ENCODE measurements around the gene SLC39A6.
"Not testable (repeated sequence)": the region's sequence is repeated elsewhere in the genome, so short reads cannot be mapped to it uniquely, and the experiment has no call there.

SLC39A6 gene, protein sequence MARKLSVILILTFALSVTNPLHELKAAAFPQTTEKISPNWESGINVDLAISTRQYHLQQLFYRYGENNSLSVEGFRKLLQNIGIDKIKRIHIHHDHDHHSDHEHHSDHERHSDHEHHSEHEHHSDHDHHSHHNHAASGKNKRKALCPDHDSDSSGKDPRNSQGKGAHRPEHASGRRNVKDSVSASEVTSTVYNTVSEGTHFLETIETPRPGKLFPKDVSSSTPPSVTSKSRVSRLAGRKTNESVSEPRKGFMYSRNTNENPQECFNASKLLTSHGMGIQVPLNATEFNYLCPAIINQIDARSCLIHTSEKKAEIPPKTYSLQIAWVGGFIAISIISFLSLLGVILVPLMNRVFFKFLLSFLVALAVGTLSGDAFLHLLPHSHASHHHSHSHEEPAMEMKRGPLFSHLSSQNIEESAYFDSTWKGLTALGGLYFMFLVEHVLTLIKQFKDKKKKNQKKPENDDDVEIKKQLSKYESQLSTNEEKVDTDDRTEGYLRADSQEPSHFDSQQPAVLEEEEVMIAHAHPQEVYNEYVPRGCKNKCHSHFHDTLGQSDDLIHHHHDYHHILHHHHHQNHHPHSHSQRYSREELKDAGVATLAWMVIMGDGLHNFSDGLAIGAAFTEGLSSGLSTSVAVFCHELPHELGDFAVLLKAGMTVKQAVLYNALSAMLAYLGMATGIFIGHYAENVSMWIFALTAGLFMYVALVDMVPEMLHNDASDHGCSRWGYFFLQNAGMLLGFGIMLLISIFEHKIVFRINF

DNA sequence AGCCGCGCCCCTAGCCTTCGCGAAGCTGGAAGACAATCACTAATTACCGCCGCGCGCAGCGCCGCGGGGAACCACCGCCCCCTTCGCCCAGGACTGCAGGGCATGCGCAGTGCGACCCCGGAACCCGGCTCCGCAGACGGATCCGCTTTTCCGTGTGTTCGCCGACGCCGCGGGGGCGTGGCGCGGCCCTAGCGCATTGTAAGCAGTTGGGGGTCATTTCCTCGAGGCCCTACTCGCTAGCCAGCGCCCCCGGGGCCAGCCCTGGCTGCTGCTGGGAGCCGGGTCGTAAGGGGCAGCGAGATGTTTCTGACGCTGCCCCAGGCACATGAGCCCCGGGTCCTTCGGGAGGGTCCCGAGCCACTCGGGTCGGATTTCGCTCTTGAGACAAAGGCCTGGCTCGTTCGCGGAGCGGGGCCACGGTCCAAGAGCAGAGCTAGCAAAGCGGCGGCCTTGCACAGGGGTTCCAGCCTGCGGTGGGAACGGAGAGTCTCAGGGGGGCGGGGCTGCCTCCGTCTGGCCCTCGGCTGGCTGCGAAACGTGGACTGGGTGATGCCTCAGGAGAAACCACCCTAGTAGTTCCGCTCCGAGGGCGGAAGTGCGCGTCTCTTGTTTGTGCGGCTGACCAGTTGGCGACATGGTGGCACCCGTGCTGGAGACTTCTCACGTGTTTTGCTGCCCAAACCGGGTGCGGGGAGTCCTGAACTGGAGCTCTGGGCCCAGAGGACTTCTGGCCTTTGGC is at the start of gene SLC39A6, which contains the start of gene ELP2:
SLC39A6 (minus strand) TSS at position 41 of the 739 bp plus-strand sequence. CDS start 2,333 bp downstream, outside the sequence.
ELP2 (plus strand) TSS at position 600 of the 739 bp plus-strand sequence; CDS start at position 635, 35 bp downstream.
- DNase-seq (ENCODE audit: low read depth) = peak; percentile 93

DNA sequence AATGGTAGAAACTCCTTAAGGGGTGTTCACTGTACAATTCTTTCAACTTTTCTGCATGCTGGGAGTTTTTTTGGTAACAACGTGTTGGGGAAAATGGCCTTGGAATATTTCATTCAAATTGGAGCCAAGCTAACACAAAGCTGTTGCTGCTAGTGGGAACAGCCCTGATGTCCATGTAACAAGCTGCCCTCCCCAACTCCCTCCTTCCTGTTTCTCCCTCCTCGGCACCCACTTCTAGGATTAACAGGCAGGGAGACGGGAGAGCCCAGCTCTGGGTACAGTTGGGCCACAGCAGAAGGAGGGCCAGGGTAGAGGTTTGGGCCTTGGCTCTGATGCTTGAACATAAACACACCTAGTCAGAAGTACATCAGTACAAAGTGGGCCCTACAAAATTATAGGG is 48.8 kb upstream of the SLC39A6 start:
- no peak for DNase-seq (ENCODE audit: low read depth)

DNA sequence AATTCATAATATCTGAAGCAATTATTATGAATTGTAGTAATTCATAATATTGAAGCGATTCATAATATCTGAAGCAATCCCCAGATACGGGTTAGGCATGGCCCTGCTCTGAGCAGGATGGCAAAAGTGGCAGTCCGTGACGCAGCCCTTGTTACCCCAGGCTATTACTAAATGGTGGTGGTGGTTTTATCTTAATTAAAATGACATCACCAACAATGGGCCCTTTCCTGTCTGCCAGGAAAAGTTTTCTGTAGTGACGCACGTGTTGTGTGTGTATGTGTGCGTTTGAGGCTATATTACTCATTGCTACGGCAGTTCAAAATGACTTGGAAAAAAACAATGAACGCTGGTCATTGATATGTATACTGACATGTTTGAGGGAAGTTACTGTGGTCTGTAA is 47.6 kb upstream of the SLC39A6 start:
- DNase-seq (ENCODE audit: low read depth) = no peak

DNA sequence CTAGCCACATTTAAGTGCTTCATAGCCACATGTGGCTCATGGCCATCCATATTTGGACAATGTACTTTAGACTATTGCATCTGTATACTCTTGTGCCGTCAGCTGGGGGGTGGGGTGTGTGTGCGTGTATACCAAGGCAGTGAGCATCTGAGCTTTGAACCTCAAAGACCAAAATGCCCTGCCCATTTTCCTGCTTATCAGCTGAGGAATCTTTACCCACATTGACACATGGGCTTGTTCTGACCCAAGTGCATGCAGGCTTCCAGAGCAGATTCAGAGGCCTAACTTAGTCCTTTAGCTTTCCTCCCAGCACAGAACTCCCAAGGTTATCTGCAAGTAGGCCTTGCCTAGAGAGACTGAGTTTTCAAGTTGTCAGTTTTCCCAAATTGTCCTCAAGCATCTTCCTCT is 47.0 kb upstream of the SLC39A6 start:
- no peak for DNase-seq (ENCODE audit: low read depth)

DNA sequence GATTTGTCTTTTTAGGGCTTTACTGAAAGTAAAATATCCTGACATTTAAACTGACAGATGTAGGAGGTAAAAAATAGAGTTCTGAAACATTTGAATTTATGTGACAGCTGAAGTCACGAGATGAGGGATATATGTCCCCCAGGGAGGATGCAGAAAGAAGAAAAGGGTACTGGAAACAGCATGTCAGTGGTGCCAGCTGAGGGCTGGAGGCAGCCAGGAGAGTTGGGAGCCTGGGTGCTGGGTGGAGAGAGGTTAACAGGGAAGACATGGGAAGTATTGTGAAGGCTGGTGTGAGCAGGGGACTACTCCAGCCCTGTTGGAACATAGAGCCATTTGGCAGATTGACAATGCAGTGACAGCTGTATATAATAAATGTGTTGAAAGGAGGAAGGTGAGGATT is 46.3 kb upstream of the SLC39A6 start:
- no peak for DNase-seq (ENCODE audit: low read depth)

DNA sequence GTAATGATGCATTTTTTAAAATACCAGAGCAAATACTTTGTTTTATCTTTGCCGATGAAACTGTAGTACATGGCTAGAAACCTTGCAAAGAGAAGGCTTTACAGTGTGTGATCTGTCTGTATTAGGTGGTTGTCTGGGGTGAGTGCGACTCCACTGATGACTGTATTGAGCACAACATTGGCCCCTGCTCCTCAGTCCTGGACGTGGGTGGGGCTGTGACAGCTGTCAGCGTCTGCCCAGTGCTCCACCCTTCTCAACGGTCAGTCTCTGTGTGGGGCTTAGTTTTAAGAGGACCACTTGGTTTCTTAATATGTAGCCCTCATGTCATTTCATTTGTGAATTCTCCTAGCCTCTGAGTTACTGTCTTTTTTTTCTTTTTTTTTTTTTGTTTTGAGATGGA is 40.8 kb upstream of the SLC39A6 start:
- no peak for DNase-seq (ENCODE audit: low read depth)

DNA sequence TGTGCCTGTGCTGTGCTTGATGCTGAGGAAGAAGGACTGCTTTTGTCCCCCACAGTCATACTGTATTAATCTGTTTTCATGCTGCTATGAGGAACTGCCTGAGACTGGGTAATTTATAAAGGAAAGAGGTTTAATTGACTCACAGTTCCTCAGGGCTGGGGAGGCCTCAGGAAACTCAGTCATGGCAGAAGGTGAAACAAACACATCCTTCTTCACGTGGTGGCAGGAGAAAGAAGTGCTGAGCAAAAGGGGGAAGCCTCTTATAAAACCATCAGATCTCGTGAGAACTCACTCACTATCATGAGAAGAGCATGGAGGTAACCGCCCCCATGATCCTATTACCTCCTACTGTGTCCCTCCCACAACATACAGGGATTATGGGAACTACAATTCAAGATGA is 39.2 kb upstream of the SLC39A6 start:
- DNase-seq (ENCODE audit: low read depth) = not testable (repeated sequence)

DNA sequence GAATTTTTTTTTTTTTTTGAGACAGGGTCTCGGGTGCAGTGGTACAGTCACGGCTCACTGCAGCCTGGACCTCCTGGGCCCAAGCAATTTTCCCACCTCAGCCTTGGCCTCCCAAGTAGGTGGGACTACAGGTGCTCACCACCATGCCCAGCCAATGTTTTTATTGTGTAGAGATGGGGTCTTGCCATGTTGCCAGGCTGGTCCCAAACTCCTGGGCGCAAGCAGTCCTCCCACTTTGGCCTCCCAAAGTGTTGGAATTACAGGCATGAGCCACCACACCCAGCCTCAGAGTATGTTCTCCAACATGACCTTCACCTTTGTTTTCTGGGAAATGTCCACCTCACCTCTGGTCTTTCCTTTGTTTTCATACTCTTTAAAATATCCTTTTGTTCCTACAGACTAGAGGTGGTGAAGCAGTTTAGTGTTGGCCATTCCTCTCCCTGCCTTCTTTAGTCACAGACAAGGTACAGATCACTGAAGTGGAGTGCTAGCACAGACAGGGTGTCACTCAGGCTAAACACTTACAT is 38.6 kb upstream of the SLC39A6 start:
- DNase-seq (ENCODE audit: low read depth) = no peak

DNA sequence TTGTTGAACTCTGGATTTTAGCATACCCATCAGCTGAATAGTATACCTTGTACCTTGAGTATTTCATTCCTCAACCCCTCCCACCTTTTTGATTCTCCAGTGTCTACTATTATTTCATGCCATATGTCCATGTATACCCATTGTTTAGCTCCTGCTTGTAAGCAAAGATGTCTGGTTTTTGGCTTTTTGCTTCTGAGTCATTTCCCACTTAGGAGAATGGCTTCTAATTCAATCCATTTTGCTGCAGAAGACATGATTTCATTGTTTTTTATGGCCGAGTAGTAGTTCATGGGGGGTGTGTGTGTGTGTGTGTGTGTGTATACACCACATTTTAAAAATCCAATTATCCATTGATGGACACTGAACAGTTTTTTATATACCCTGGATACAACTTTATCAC is 33.8 kb upstream of the SLC39A6 start:
- no peak for DNase-seq (ENCODE audit: low read depth)

DNA sequence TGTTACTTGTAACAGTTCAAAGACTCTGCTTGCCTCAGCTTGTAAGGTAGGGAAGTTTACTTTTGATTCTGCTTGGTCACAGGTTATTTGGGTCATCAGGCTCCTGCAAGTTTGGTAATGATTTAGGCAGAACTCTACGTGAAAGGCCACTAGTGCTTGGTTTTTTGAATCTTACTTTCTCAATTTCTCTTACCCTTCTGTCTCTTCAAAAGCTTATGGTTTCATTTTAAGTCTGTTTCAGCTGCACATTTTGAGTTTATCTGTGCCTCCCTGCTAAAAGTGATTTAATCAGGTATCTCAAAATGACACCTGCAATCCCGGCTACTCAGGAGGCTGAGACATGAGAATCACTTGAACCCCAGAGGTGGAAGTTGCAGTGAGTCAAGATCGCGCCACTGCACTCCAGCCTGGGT is 31.8 kb upstream of the SLC39A6 start:
- no peak for DNase-seq (ENCODE audit: low read depth)

DNA sequence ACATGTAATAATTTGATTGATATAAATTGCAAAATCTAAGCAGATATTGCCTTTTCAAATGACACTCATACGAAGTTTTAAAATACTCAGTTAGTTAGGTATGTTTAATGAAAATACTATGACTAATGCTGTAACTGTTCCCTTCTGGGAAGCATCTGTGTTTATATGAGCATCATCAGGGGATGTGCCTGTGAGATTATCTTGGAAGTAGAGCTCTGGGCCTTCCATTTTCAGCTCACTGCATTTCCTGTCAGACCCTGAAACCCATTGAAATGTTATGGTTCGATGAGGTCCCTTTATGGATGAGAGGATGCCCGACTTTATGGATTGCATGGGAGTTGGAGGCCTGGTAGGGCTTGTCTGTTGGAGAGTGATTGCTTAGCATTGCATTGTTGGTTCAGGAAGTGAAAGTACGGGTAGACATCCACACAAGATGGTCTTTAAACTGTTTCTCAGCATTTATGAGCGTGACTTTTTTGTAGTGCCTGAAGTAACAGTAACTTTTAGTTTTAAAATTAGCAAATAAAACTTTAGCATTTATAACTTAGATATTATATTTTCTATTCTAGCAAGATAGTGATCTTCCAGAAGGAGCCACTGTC is 29.2 kb upstream of the SLC39A6 start:
- no peak for DNase-seq (ENCODE audit: low read depth)

DNA sequence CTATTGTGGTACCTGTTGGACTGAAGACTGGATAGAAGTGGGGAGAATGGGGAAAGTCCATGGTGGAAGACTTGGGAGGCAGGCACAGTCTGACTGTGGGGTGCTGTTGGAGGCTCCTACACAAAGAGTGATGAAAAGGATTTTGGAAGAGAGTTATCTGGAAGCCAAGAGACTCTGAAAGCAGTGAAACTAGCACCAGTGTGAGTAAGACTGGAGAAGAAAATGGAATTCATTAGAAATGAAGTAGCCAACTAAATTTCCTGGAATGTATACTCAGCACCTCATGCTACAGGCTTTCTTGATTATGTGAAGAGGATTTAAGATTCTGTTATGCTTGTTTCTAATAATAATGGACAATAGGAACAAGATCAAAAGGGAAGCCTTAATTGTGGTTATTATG is 28.3 kb upstream of the SLC39A6 start:
- no peak for DNase-seq (ENCODE audit: low read depth)

DNA sequence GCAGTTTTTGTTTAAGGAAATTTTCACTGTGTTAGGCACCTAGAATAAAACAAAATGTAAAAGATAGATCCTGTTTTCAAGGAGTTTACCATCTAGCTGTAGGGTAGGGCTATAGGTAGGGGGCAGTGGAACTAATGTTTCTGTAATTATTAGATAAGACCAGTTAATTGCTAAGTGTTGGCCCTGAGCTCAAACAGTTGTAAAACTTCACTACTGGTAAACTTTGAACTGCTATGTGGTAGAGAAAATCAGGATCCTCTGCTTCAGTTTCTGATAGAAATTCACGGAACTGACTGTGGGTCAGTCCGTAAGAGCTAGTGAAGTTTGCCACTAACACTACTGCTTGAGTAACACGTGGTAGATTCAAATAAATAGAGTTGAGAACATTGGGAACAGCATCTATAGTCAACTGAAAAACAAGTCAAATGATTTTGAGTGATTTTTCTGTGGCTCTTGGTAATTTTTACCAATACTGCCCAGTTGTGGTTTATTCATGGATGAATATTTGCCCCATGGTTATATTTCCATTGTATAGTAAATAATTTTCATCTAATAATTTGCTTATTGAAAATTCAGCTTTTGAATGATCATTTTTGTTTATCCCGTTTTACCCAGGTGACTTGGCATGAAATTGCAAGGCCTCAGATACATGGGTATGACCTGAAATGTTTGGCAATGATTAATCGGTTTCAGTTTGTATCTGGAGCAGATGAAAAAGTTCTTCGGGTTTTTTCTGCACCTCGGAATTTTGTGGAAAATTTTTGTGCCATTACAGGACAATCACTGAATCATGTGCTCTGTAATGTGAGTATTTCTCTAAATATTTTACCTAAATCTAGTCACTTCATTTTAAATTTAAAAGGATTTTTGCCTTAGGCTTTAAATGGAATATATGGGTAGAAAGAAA is 27.0 kb upstream of the SLC39A6 start:
- no peak for DNase-seq (ENCODE audit: low read depth)

DNA sequence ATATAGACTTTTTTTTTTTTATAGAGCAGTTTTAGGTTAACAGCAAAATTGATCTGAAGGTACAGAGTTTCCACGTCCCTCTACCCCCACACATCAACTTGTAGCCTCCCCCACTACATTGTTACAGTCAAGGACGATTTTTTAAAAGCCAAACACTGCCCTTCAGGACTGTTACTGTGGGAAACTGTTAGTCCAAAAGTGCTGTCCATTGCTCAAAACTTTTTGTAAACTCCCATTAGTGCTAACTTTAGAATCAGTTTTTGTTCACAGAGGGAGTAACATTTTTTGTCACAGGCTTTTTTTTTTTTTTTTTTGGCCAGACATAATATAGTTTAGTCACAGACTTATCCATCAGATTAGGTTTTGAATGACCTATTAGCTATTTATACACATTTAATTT is 24.6 kb upstream of the SLC39A6 start:
- DNase-seq (ENCODE audit: low read depth) = no peak

DNA sequence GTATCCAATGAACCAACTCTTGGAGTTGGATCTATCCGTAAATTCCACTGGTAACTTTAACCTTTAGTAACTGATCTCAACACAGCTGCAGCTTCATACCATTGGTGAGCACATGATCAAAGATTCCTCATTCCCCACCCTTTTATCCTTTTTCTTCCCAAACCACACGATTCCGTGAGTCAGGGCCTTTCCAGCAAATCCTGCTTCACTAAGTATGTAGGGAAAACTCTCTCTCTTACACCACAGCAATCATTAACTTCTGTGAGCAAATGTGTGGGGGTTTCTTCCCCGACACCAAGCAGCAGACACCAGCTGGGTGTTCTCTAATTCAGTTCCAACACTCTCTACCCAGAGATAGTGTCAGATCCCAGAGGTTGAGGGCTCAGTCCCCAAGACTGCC is 24.1 kb upstream of the SLC39A6 start:
- no peak for DNase-seq (ENCODE audit: low read depth)

DNA sequence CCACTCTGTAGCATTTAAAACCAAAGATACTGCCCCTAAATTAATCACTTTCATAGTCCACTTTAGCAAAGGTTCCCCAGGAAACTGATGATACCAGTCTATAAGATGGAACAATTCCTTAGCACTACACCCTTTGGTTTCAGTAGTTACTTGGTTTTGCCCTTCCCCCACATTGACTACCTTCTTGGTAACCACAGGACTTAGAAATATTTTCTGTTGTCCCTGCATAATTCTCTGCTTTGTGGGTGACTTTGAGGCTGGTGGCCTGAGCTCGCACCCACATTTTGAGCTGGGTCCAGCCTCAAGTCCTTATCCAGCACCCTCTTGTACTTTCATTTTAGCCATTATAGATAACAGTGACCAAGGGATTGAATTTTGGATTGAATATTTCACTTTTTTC is 23.6 kb upstream of the SLC39A6 start:
- no peak for DNase-seq (ENCODE audit: low read depth)

DNA sequence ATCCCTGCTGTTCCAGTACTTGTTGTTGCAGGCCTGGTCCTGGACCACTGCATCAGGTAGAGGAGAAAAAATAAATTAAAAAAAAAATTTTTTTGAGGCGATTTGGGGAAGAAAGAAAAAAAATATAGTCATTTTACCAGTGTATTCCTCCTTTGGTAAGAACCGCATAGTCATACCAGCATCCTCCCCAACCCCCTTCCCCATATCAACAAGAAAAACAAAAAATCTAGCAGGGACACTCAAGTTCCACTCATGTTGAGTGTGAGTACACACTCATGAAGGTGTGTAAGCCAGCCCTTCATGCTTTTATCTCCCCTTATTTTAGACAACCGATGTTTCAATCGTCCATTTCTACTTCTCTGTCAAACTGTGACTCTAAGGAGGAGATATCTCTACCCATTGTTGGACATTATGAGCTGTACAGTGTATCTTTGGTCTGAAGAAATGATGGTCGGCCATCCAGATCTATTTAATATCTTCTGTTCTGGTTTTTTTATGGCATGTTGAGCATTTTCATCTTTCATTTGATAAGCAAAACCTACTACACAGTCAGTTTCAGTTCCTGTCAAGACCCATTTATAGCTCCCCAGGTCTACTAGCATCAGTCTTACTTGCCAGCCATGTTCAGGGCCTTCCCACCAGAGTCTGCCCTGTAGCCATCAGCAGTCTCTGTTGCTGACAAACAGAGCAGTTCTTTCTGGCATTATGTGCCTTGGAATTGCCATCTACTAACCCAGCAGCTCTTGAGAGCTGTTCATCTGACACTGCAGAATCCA is 20.6 kb upstream of the SLC39A6 start:
- DNase-seq (ENCODE audit: low read depth) = no peak

DNA sequence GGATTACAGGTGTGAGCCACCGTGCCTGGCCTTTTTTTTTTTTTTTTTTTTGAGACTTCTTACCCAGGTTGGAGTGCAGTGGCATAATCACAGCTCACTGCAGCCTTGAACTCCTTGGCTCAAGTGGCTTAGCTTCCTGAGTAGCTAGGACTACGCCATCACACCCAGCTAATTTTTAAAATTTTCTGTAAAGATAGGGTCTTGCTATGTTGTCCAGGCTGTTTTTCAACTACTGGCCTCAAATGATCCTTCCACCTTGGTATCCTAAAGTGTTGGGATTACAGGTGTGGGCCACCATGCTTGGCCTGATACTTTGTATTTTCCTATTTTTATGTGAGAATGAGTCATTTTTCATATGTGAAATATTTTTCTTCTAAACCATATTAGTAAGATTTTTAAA is 14.3 kb upstream of the SLC39A6 start:
- DNase-seq (ENCODE audit: low read depth) = no peak

DNA sequence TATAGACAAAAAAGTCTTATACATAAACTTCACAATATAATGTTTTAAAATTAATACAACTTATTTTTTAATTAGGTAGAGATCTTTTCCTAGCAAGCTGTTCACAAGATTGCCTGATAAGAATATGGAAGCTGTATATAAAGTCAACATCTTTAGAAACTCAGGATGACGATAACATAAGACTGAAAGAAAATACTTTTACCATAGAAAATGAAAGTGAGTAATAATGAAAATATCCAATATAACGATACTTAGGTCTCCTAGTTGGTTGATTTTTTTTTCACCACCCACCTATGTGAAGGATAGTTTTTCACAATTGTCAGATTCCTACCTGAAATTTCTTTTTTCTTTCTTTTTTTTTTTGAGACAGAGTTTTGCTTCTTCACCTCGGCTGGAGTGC is 13.6 kb upstream of the SLC39A6 start:
- DNase-seq (ENCODE audit: low read depth) = no peak

DNA sequence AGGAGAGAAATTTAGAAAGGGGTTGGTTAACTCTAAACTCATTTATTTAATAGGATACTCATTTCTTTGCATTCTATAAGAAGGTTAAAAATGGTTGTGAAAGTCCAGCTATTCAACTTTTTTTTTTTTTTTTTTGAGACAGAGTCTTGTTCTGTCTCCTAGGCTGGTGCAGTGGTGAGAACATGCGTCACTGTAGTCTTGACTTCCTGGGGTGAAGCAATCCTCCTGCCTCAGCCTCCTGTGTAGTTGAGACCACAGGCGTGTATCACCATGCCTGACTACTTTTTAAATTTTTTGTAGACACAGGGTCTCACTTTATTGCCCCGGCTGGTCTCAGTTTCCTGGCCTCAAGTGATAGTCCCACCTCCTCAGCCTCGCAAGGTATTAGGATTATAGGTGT is 12.4 kb upstream of the SLC39A6 start:
- DNase-seq (ENCODE audit: low read depth) = no peak

All from stimulated activated CD4-positive, alpha-beta T cell treated with anti-CD3 and anti-CD28 coated beads, Interleukin-2, amount 100 ng/mL, for 4 hours (primary cell).